ENCODE results near the gene TSPAN17. TPM values are rescaled to one million over a fixed set of nuclear protein-coding genes. Genes with fewer than 3 reads are reported as not detected.
A peak's percentile ranks its signal among the peaks of the same experiment; 100 is the strongest.

The TSPAN17 gene
- total RNA-seq, 1 donor from 2014 or later = 57.5 TPM

DNA sequence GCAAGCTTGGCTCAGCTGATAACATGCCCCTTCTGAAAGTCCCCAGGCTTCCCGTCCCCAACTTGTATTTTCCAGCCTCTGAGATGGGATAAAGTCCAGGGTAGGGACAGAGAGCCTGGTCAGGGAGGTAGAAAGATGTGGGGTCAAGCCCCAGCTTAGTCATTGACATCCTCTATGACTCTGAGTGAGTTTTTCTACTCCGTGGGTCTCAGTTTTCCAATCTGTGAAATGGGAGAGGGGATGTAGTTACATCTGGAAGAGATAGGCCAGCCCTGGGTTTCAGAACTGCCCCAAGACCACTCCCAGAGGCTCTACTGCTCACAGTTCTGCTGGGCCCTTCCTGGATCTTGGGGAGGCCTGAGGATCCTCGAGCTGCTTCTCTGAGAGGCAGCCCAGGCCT, 40.4 kb upstream of the TSPAN17 start:
- Mint-ChIP-seq H3K27ac (ENCODE audit: unreplicated experiment) (no peak overlapping the region), H3K4me1 (ENCODE audit: unreplicated experiment) (peaks cover 15% of the 10 kb centered on the region), H3K9me3 (ENCODE audit: unreplicated experiment) (no peaks in the 10 kb centered on the region), H3K36me3 (ENCODE audit: low read depth, unreplicated experiment) (peaks cover 4% of the 10 kb centered on the region), H3K4me3 (ENCODE audit: unreplicated experiment) (no peak overlapping the region), H3K27me3 (ENCODE audit: unreplicated experiment) (peaks cover 9% of the 10 kb centered on the region)
- TF ChIP-seq, protein P1, sequence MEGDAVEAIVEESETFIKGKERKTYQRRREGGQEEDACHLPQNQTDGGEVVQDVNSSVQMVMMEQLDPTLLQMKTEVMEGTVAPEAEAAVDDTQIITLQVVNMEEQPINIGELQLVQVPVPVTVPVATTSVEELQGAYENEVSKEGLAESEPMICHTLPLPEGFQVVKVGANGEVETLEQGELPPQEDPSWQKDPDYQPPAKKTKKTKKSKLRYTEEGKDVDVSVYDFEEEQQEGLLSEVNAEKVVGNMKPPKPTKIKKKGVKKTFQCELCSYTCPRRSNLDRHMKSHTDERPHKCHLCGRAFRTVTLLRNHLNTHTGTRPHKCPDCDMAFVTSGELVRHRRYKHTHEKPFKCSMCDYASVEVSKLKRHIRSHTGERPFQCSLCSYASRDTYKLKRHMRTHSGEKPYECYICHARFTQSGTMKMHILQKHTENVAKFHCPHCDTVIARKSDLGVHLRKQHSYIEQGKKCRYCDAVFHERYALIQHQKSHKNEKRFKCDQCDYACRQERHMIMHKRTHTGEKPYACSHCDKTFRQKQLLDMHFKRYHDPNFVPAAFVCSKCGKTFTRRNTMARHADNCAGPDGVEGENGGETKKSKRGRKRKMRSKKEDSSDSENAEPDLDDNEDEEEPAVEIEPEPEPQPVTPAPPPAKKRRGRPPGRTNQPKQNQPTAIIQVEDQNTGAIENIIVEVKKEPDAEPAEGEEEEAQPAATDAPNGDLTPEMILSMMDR (IDR thresholded peaks at IDR 0.05; ENCODE audit: unreplicated experiment) = no peak
- DNase-seq (ENCODE audit: low spot score) = no peak

DNA sequence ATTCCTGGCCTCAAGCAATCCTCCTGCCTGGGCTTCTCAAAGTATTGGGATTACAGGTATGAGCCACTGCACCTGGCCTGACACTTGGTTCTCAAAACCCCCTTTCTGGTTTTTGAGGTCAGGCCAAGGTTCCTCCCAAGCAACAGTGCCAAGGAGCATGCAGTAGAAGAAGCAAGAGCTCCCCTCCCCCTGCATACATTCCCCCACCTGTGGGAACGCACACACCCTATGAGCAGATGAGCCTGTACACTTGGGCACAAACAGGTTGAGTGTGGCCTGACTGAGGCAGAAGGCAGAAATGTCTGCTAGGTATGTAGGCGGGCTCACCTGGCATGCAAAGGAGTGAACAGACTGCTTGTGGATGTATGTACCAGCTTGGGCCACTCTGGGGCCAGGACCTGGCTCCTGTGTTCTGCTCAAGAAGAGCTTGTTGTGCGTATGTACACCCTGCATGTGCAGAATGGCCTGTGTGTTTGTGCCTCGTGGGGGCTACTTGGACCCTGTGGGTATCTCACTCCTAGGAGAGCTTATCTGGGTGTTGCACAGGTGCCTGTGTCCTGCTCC, 39.1 kb upstream of the TSPAN17 start:
- H3K4me3 Mint-ChIP-seq (ENCODE audit: unreplicated experiment) = no peak overlapping the region
- DNase-seq (ENCODE audit: low spot score) = no peak
- H3K27ac Mint-ChIP-seq (ENCODE audit: unreplicated experiment) = no peak overlapping the region
- TF ChIP-seq, protein P1 (IDR thresholded peaks at IDR 0.05; ENCODE audit: unreplicated experiment) = no peak
- no peaks in the 10 kb centered on the region for H3K9me3 Mint-ChIP-seq (ENCODE audit: unreplicated experiment)
- peaks cover 4% of the 10 kb centered on the region for H3K36me3 Mint-ChIP-seq (ENCODE audit: low read depth, unreplicated experiment)
- H3K4me1 Mint-ChIP-seq (ENCODE audit: unreplicated experiment) = peaks cover 23% of the 10 kb centered on the region
- peaks cover 15% of the 10 kb centered on the region for H3K27me3 Mint-ChIP-seq (ENCODE audit: unreplicated experiment)

DNA sequence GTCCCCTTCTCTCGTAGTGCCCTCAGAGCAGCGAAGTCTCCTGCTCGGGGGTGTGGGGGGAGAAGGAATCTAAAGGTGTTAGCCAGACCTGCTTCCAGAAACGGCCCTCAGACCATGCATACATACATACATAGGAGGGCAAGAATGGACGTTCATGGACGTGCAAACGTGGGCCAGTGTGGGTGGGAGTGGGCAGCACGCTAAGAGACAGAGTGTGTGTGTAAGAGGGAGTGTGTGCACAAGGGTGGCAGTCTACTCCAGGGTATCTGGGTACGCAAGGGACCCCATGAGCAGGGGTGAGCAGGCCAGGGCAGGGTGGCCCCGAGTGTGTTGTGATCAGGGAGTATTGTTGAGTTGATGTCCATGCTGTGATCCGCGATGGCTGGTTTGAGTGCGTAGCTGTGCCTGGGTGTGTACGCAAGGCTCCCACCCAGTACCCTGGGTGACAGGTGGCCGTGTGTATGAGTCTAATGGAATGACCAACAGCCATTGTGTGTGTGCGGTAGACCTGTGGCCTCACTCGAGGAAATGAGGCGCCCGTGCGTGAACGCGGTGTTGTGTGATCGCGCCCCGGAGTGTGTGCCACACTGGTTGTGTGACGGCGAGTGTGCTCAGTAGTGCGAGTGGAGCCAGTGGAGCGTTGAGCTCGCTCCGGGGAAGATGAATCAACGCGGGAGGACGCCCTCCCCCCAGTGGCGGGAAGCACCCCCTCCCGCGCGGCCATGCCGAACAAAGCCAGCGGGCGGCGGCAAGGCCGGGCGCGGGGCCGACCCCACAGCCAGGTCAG, 38.2 kb upstream of the TSPAN17 start:
- TF ChIP-seq, protein P1 (IDR thresholded peaks at IDR 0.05; ENCODE audit: unreplicated experiment) = no peak
- Mint-ChIP-seq H3K36me3 (ENCODE audit: low read depth, unreplicated experiment) (peaks cover 4% of the 10 kb centered on the region), H3K27ac (ENCODE audit: unreplicated experiment) (peak overlapping the region; percentile 11), H3K9me3 (ENCODE audit: unreplicated experiment) (no peaks in the 10 kb centered on the region), H3K4me3 (ENCODE audit: unreplicated experiment) (peak overlapping the region; percentile 90), H3K4me1 (ENCODE audit: unreplicated experiment) (peaks cover 21% of the 10 kb centered on the region), H3K27me3 (ENCODE audit: unreplicated experiment) (peaks cover 15% of the 10 kb centered on the region)
- DNase-seq (ENCODE audit: low spot score) = no peak

DNA sequence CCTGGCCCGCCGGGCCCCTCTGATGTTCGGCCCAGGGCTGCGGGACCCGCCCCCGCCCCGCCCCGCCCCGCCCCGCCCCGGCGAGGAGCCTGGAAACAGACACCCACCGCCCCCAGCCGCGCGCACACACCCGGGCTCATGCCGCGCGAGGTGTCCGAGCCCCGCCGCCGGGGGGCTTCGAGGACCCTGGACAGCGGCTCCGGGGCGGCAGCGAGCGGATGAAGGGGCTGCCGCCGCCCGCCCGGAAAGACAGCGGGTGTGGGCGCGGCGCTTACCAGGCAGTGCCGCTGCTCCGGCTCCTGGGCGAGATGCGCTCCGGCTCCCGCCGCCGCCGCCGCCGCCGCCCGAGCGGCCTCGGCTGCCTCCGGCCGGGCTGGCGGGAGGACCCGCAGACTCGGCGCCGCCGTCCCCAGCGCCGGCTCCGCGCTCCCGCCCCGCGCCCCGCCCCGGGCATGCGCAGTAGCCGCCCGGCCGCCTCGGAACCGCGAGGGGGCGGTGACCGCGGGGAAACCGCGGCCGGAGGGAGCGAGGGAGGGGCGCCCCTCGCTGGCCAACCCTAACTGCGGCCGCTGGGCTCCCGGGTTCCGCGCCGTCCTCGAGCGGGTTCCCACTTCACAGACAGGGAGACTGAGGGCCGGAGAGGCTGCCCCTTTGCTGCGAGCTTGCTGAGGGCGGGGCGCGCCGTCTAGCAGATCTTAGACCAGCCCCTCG, 37.4 kb upstream of the TSPAN17 start, which contains the start of gene GPRIN1:
Gene GPRIN1 (minus strand): TSS at position 433 of the 711 bp plus-strand sequence. CDS start 10,322 bp downstream, outside the sequence.
- H3K27me3 Mint-ChIP-seq (ENCODE audit: unreplicated experiment) = peaks cover 15% of the 10 kb centered on the region
- H3K9me3 Mint-ChIP-seq (ENCODE audit: unreplicated experiment) = no peaks in the 10 kb centered on the region
- peaks cover 4% of the 10 kb centered on the region for H3K36me3 Mint-ChIP-seq (ENCODE audit: low read depth, unreplicated experiment)
- H3K4me1 Mint-ChIP-seq (ENCODE audit: unreplicated experiment) = peaks cover 21% of the 10 kb centered on the region
- DNase-seq (ENCODE audit: low spot score) = peak; percentile 81
- peak within 1 kb of the TSS; percentile 11 for H3K27ac Mint-ChIP-seq (ENCODE audit: unreplicated experiment)
- peak within 1 kb of the TSS; percentile 90 for H3K4me3 Mint-ChIP-seq (ENCODE audit: unreplicated experiment)
- TF ChIP-seq, protein P1 (IDR thresholded peaks at IDR 0.05; ENCODE audit: unreplicated experiment) = no peak

Measured in endothelial cell (in vitro differentiated cells).